Motor neuron (in vitro differentiated cells): ENCODE measurements around the gene SDC4. TPM values are rescaled to one million over a fixed set of nuclear protein-coding genes. Genes with fewer than 3 reads are reported as not detected.

Experiments used
- ATAC-seq, 8 experiments: fragments of 200-7000 bp; cut with Tn5 transposase; replicated peaks in 6 of 8; 2 replicates each; pipeline ENCODE4 v1.8.0; 2021; ENCODE audit warnings: mild to moderate bottlenecking in 8 of 8, moderate library complexity in 8 of 8
- H3K27ac ChIP-seq, 2 donors: fragments of 250-450 bp; sonication (Bioruptor Pico); 2 replicates each; pipeline ENCODE4 v1.9.0; 2021; ENCODE audit warnings: antibody characterized with exemption in 2 of 2, mild to moderate bottlenecking in 2 of 2, moderate library complexity in 1 of 2
- H3K4me1 ChIP-seq, 2 donors: fragments of 250-450 bp; sonication (Bioruptor Pico); replicated peaks in 1 of 2; 2 replicates each; pipeline ENCODE4 v1.6.1; 2021; ENCODE audit warnings: antibody characterized with exemption in 2 of 2, mild to moderate bottlenecking in 2 of 2, moderate library complexity in 1 of 2
- H3K4me3 ChIP-seq, 5 donors: fragments of 250-450 bp; sonication (Bioruptor Pico); 2 replicates each; pipeline ENCODE4 v1.9.0; 2021; ENCODE audit warnings: antibody characterized with exemption in 5 of 5, mild to moderate bottlenecking in 5 of 5, moderate library complexity in 4 of 5
- WGBS, 10 experiments: fragments of 450-650 bp; shearing (Covaris generic); methylation state at CpG; one replicate each; pipeline ENCODE4 v1.0.0; 2022; 5-methylcytosine and 5-hydroxymethylcytosine counted together
- in situ Hi-C, 9 experiments: fragments of 400-800 bp; cut with MboI; loops; one replicate each; pipeline ENCODE4 v1.15.0; 2021; ENCODE audit warnings: low sequenced_read_pairs in 9 of 9, low pct_unique_long_range_greater_than_20kb in 2 of 9; ENCODE audit not compliant: unreplicated experiment in 9 of 9
- total RNA-seq, 8 experiments: library from RNA; unstranded; fragments of 300-600 nt; gene quantifications; 2 replicates each; pipeline versions ENCODE4 v1.2.3 to v1.2.4, GENCODE V29; 2022

SDC4 gene
- total RNA-seq, 8 experiments from 2014 or later: 1.6 to 94.9 (median 13.3) TPM

DNA sequence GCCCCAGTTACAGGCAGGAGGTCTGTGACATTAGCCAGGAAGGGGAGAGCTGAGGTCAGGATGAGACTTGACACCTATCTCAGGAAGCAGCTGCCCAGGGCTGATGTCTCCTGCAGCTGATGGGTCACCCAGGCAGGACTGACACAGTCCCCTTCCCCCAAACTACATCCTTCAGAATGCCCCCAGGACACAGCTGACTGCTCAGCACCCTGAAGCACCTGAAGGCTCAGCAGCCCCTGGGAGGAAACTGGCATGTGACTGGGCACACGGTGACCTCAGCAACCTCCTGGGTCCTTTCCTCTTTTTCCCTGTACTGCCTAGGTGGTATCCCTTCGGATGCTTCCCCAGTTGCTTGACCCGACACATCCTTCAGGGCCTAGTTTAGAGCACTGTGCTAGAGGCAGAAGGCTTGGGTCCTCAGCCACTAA, 1.9 kb downstream of the SDC4 start:
- no peak overlapping the region for H3K4me3 ChIP-seq
- peaks cover 12 to 35% of the 10 kb centered on the region in 2 donors for H3K4me1 ChIP-seq
- in situ Hi-C loops: no loop called here

DNA sequence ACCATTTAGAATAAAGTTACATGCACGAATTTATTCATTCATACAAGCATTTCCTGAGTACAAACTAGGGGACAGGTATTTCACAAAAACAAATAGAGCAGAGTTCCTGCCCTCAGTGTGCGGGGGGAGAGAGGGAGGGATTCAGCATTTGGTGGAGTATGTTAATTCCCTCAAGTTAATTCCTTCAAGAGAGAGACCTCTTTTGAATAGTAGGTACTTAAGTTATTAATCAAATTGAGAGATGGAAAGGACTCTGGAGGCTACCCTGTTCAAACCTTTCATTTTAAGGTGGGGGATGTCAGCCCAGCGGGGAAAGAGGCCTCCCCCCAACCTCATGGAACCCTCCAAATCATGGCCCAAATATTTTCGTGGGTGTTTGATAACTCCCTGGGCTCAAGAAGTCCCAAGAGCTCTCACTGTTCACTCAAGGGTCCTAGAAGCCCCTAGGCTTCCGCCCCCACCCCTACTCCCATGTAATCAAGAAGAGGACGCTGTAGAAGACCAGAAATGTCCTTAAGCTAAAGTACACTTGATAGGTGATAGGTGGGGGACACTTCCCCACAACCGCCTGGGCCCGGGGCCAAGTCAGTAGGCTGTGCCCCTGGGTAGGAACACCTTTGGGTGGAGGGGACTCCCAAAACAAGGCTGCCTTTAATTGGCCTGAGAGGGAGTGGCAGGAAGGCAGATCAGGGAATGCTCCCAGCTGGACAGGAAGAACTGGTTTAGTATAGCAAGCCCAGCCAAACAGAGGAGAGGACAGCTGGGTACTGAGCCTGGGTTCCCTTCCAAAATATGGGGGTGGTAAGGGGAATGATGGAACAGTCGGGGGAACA, 2.9 kb downstream of the SDC4 start:
- no peak for ATAC-seq
- in situ Hi-C loops: no loop called here
- H3K4me1 ChIP-seq: peaks cover 12 to 42% of the 10 kb centered on the region in 2 donors
- H3K4me3 ChIP-seq: no peak overlapping the region
- no peak overlapping the region for H3K27ac ChIP-seq
- 38 to 86% (median 66%) methylated on average over 1 to 7 of the region's 9 CpGs; no CpG with 5 or more reads in 2 of the 10 experiments for WGBS, 10 experiments

More for the DNA sequence above, 1.9 kb downstream of the SDC4 start:
- WGBS, 10 experiments: 36 to 100% (median 85%) methylated on average over 1 to 2 of the region's 3 CpGs; no CpG with 5 or more reads in 5 of the 10 experiments
- ATAC-seq: no peak
- no peak overlapping the region for H3K27ac ChIP-seq

DNA sequence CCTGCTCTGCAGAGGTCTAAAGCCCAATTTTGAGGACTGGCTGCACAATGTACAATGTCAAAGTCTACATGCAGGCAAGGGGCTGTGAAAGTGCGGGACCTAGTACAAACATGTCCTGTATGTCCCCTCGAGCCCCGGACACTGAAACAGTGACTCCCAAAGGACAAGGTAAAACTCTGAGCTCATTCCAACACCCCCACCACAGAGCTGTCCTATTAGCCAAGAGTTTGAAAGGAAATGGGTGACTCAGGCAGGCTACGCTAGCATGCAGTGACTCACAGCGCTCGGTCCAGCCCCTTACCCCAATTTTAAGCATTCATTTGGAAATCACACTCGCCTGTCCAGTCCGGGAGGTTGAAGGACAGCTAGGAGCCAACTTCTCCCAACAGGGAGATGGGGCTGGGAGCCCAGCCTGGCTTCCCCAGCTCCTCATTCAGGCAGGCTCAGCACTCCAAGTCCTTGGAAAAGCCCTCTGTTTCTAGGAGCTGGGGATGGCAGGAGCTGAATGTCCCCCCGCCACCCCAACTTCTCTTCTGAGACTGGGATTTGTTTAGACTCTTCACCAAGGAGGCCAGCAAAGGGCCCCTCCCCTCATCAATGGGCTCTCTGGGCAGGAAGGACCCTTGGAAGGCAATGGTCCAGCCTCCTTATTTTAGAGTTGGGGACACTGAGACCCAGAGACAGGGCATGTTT, 3.9 kb downstream of the SDC4 start:
- peaks cover 12 to 42% of the 10 kb centered on the region in 2 donors for H3K4me1 ChIP-seq
- WGBS, 10 experiments: 10 to 100% (median 49%) methylated on average over 1 to 7 of the region's 9 CpGs; no CpG with 5 or more reads in 2 of the 10 experiments
- in situ Hi-C loops: no loop called here
- ATAC-seq: peak in 7 of 8 experiments; percentile 7 to 65 (median 32)
- no peak overlapping the region for H3K4me3 ChIP-seq
- no peak overlapping the region for H3K27ac ChIP-seq

DNA sequence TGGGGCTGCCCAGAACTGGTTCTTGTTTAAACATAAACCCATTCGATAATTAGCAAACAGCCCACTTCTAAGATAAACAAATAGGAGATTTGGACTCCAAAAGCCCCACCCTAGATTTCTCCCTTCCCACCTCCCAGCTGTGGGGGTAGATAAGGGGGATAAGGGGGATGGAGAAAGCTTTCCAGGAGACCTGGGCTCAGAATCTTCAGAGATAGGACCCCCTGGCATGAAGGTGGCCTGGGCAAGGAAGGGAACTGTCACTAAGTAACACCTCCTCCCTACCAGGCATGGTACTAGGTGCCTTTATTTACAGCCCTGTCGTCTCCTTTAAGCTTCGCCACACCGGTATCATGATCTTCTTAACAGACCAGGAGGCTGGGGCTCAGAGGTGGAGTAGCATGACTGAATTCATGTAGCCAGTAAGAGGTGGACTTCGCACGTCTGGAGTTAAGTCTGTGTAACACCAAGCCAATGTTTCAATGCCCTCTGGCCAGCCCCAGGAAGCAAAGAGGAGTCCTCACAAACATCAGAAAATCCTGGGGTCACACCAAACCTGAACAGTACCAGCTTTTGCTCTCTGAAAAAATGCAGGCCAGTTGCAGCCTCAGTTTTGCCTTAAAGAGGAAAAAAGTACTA, 4.6 kb downstream of the SDC4 start:
- in situ Hi-C loops: no loop called here
- Histone ChIP-seq H3K4me1 (peaks cover 12 to 41% of the 10 kb centered on the region in 2 donors), H3K27ac (no peak overlapping the region), H3K4me3 (no peak overlapping the region)
- ATAC-seq: peak in 3 of 8 experiments; percentile 4 to 35 (median 5)
- WGBS, 10 experiments: 56 to 80% (median 60%) methylated on average over 2 to 3 of the region's 6 CpGs; no CpG with 5 or more reads in 5 of the 10 experiments

DNA sequence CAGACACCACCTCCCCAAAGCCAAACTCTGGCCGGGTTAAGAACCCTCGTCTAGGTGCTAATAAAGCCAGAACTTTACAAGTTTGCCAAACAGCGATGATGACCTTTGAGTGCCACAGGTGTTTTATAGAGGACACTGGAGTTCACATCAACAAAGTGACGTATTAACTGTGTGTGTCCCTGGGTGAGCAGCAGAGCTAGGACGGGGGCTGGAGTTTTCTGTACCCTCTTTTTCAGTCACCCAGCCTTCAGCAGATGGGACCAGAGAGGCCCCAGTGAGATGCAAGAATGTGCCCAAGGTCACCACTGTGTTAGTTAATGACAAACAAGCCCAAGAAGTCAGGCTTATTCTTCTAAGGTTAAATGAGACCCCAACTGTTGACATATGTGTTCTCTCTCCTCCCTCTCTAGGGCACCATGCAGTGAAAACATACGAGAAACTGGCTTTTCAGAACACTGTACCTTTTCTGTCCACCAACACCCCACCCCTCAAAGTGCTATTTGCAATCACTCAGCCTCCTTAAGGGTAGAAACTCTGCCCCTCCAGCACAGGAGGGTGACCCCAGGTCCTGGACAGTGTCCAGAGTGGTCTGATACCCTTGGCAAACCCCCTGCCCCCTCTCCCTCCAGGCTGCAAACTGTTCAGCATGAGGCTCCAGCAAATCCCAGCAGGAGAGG, 5.2 kb downstream of the SDC4 start:
- peaks cover 12 to 38% of the 10 kb centered on the region in 2 donors for H3K4me1 ChIP-seq
- no peak overlapping the region for H3K27ac ChIP-seq
- no peak overlapping the region for H3K4me3 ChIP-seq
- ATAC-seq: no peak
- in situ Hi-C loops: no loop called here
- 42 to 100% (median 58%) methylated on average over 1 to 6 of the region's 6 CpGs; no CpG with 5 or more reads in 2 of the 10 experiments for WGBS, 10 experiments

DNA sequence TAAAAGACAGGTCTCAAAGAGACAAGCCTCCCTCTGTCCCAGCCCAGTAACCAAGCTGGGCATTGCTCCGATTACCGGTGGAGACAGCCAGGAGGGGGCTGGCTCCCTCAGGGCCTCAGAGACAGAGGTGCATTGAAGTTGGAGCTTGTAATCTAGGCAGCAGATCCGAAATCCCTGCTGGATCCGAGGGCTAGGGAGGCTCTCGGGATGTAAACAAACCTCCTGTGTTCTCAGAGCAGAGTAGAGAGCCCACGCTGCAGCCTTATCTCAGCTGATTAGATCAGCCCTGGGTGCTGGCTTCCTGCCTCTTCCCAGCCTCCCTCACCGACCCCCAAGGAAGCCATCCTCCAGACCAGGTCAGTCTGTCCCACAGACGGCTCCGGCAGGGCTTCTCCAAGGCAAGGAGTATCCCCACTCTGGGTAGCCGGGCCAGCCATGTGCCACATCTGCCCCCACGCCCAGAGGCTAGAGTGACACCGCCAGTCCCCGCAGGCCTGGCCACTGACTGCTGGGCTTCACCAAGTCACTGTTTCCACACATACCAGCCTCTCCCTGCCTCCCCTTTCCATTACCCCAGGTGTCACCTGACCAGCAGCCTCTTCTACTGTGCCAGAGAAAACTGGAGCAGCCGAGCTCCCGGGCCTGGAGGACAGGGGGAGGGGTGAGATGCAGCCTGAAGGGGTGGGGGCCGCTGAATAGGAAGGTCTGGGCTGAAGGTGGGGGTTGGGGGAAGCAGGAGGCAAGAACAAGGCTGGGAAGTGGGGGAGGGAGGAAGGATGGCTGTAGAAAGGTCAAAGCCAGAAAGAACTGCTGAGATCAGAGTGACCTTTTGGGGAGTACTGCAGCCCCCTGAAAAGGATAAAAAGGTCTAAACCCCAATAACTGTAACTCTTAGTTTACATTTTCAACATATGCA, 6.0 kb downstream of the SDC4 start:
- in situ Hi-C loops: no loop called here
- H3K27ac ChIP-seq: peak overlapping the region in 1 of 2 donors; percentile 70
- peak; percentile 6 to 92 (median 80) for ATAC-seq
- whole genome bisulfite sequencing, 10 experiments: 12 to 38% (median 30%) methylated on average over 3 to 5 of the region's 16 CpGs; no CpG with 5 or more reads in 7 of the 10 experiments
- H3K4me3 ChIP-seq: peak overlapping the region in 1 of 5 donors; percentile 7
- H3K4me1 ChIP-seq: peaks cover 12 to 35% of the 10 kb centered on the region in 2 donors

DNA sequence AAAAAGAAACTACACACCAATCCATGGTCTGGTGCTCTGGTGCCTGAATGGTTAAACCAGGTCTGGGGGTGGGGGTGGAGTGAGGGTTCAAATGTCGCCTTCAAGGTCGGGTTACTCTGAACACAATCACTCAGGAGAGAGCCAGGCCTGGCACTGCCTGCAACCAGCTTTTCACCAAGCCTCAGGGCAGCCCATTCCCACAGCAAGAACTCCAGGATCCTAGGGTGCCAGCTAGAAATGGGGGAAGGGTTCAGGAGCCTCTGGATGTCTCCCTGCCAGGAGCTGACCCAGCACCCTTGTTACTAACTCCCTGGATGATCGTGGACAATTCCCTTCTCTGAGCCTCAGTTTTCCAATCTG, 6.7 kb downstream of the SDC4 start:
- Histone ChIP-seq H3K27ac (peak overlapping the region in 1 of 2 donors; percentile 70), H3K4me1 (peaks cover 12 to 29% of the 10 kb centered on the region in 2 donors), H3K4me3 (no peak overlapping the region)
- in situ Hi-C loops: no loop called here
- ATAC-seq: no peak
- 60% methylated on average over 2 of the region's 3 CpGs; no CpG with 5 or more reads in 9 of the 10 experiments for WGBS, 10 experiments

DNA sequence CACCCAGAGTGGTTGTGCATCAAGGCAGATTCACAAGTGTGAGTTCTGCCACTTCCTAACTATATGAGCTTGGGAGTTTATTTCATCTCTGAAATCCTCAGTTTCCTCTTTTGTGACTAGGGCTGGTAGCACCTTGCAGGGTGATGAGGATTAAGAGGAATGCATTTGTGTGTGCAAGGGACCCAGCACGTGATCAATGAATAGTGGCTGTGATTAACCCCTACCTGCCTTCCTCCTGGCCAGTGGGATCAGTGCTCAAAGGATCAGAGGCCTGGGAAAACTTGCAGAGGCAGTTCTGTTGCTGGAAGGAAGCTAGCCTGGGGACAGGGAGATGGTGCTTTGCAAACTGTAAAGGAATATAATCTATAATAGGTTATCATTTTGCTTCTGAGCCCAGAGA, 7.3 kb downstream of the SDC4 start:
- ATAC-seq: no peak
- Histone ChIP-seq H3K4me3 (no peak overlapping the region), H3K4me1 (peaks cover 12 to 29% of the 10 kb centered on the region in 2 donors), H3K27ac (no peak overlapping the region)
- WGBS, 10 experiments: 17 to 86% (median 29%) methylated on average over 1 of the region's 1 CpG; no CpG with 5 or more reads in 5 of the 10 experiments
- in situ Hi-C loops: no loop called here

DNA sequence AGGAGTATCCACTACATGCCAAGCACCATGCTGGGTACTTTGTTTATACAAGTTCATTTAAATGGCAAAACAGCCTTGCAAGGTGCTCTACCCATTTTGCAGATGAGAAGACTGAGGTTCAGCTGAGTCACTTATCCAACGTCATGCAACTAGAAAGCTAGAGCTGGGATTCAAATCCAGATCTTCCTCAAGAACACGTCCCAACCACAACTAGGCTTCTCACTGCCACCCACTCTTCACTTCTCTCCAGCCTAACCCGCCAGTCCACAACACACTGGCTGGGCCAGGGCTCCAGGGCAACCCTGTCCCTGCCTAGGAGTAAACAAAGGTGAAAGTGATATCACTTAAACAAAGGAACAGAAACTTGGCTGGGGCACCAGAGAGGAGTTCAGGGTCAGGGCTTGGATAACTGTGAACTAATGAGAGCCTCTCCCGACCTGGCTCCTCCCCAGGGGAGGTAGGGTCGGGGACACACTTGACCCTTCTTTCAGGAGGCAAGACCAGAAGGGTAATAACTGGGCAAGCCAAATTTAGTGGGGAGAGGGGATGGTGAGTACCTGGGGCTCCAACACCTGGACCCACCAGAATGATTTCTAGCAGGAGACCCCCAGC, 7.9 kb downstream of the SDC4 start:
- Histone ChIP-seq H3K4me3 (no peak overlapping the region), H3K27ac (no peak overlapping the region), H3K4me1 (peaks cover 12 to 29% of the 10 kb centered on the region in 2 donors)
- 70 to 100% (median 73%) methylated on average over 2 to 4 of the region's 5 CpGs; no CpG with 5 or more reads in 4 of the 10 experiments for WGBS, 10 experiments
- in situ Hi-C loops: no loop called here
- ATAC-seq: no peak

DNA sequence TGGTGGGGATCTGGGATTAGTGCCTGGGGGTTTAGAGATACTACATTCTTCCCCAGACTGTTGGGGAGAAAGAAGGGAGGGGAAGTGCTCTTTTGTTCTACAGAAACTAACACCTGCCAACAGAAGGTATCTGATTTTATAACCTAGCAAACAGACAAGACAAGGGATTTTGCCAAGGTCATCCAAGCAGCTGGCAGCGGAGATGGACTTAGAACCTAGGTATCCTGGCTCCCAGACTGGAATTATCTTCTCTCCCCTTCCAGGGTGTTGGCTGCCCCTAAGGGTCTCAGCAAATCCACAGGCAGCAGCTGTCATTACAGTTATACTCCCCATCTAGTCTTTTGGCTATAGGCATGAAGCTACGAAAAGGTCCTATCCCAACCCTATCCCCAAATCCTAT, 8.4 kb downstream of the SDC4 start:
- Histone ChIP-seq H3K4me1 (peaks cover 12 to 29% of the 10 kb centered on the region in 2 donors), H3K27ac (no peak overlapping the region), H3K4me3 (no peak overlapping the region)
- in situ Hi-C loops: no loop called here
- ATAC-seq: no peak
- 100% methylated on average over 1 of the region's 2 CpGs; no CpG with 5 or more reads in 6 of the 10 experiments for WGBS, 10 experiments

DNA sequence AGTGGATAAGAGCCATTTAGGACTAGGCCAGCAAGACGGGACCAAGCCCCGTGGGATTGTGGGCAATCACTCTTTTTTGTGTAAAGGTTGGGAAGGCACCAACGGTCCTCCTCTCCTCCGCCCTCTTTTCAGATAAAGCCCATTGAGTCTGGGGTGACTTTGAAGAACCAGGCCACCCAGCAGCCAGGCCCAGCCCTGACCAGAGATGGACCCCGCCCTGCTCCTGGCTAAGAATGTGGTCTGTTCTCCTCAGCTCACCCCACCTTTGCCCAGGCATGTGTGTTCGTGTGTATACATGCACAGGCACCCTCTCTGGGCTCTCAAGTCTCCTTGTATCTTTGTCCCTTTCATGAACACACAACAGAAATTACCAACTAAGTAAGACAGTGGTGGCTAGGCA, 9.1 kb downstream of the SDC4 start:
- no peak overlapping the region for H3K27ac ChIP-seq
- peaks cover 12 to 29% of the 10 kb centered on the region in 2 donors for H3K4me1 ChIP-seq
- ATAC-seq: no peak
- 61 to 93% (median 85%) methylated on average over 1 to 3 of the region's 6 CpGs; no CpG with 5 or more reads in 6 of the 10 experiments for WGBS, 10 experiments
- in situ Hi-C loops: no loop called here
- H3K4me3 ChIP-seq: no peak overlapping the region
